Muscle of leg (tissue), 11 donors: ENCODE data around the gene COL25A1. TPM values are rescaled to one million over a fixed set of nuclear protein-coding genes. Genes with fewer than 3 reads are reported as not detected.
A peak's percentile ranks its signal among the peaks of the same experiment; 100 is the strongest.

Experiments
- DNase-seq: peaks from one replicate; pipeline ENCODE4 v3.0.0; 2013
- H3K27ac ChIP-seq: one replicate; pipeline ENCODE4 v1.5.1; 2013; ENCODE audit warnings: mild to moderate bottlenecking, low read length, control low read depth
- H3K27me3 ChIP-seq: one replicate; pipeline ENCODE4 v1.6.1; 2013; ENCODE audit warnings: low read length; ENCODE audit not compliant: control insufficient read depth, insufficient read depth
- H3K36me3 ChIP-seq: one replicate; pipeline ENCODE4 v1.6.1; 2013; ENCODE audit warnings: low read length; ENCODE audit not compliant: control insufficient read depth, insufficient read depth
- H3K4me1 ChIP-seq: one replicate; pipeline ENCODE4 v1.6.1; 2013; ENCODE audit warnings: low read length; ENCODE audit not compliant: control insufficient read depth, insufficient read depth
- H3K4me3 ChIP-seq: one replicate; pipeline ENCODE4 v1.5.1; 2013; ENCODE audit warnings: low read length, control low read depth
- H3K9me3 ChIP-seq: replicated peaks from 2 replicates; pipeline ENCODE4 v1.6.1; 2013; ENCODE audit warnings: low read depth, low read length; ENCODE audit not compliant: control insufficient read depth
- WGBS: methylation state at CpG from one replicate; pipeline ENCODE4 v1.1.5; 2013; ENCODE audit warnings: missing lambda C conversion rate; ENCODE audit not compliant: insufficient coverage; 5-methylcytosine and 5-hydroxymethylcytosine counted together
- polyA plus RNA-seq, 8 donors: library from polyadenylated mRNA; unstranded; fragments of 120-200 nt; gene quantifications; one replicate each; pipeline versions ENCODE4 v1.2.1 to v1.2.3, GENCODE V29; 2013; ENCODE audit warnings: inconsistent platforms in 1 of 8, low replicate concordance in 1 of 8; ENCODE audit not compliant: insufficient read length in 8 of 8, insufficient read depth in 1 of 8
- total RNA-seq: library from RNA; stranded (reverse); fragments of 120-200 nt; gene quantifications from one replicate; pipeline ENCODE4 v1.2.4, GENCODE V29; 2013

Gene COL25A1
- total and polyA plus RNA-seq, 9 donors = 4.5 to 9.7 (median 5.6) TPM

DNA sequence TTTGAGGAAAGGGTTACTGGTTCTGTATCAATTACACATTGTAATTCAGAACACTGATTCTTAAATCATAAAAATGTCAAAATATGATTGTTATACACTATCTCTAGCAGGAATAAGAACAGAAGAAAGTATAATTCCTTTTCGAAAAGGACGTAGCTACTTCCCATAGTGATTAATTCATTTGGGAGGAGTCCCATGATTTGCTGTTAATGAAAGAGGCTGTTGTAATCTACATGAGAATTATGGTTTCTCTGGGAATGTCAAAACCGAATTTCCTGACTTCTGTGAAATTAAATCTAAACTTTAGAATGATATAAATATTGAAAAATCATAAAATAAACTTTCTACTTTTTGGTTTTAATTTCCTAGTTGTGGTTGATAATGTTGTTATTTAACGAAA is 348.5 kb downstream of the COL25A1 start:
- Histone ChIP-seq H3K9me3 (no peaks in the 10 kb centered on the region), H3K27ac (no peak overlapping the region), H3K27me3 (no peaks in the 10 kb centered on the region), H3K4me3 (no peak overlapping the region), H3K36me3 (no peaks in the 10 kb centered on the region), H3K4me1 (peaks cover 2% of the 10 kb centered on the region)
- WGBS = no CpG with 5 or more reads among the region's 4 CpGs
- no peak for DNase-seq

DNA sequence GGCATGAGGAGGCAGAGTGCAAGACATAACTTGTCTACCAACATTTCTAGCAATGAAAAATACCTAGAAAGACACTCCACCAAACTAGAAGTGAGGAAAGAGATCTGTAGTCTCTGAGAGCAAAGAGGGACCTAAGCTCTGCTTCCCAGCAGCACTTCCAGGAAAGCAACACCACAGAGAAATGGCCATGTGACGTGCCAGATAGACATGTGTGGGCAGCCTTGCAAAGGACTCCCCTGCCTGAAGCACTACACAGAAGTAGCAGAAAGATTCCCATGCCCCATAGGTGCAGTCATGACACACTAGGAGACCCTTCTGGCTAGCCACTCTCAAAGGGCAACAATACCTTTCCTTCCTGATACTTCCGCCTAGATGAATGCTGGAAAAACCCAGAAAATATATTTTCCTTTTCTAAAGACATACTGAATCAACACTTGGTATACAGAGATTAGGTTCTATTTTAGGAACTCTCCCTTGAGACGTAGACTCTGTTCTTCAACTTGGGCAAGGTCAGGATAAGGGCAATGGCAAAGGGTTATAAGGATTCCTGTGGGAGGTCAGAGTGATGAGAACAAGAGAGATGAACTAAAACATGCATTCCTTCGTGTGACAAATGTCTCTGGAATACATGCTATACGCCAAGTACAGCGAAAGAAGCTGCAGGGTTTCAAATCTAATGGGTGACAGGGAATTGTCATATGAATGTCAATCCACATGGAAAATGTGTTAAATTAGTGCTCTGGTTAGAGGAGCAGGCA is 352.1 kb downstream of the COL25A1 start:
- Histone ChIP-seq H3K9me3 (no peaks in the 10 kb centered on the region), H3K27me3 (no peaks in the 10 kb centered on the region), H3K27ac (no peak overlapping the region), H3K36me3 (no peaks in the 10 kb centered on the region), H3K4me1 (peaks cover 2% of the 10 kb centered on the region), H3K4me3 (no peak overlapping the region)
- DNase-seq = no peak
- WGBS = 79% methylated on average over 5 of the region's 6 CpGs

GRCh38 chr4:108947526-108947925 is 354.9 kb downstream of the COL25A1 start:
- Histone ChIP-seq H3K36me3 (no peaks in the 10 kb centered on the region), H3K4me1 (peaks cover 2% of the 10 kb centered on the region), H3K27ac (no peak overlapping the region), H3K4me3 (no peak overlapping the region), H3K27me3 (no peaks in the 10 kb centered on the region), H3K9me3 (no peaks in the 10 kb centered on the region)
- DNase-seq = no peak

DNA sequence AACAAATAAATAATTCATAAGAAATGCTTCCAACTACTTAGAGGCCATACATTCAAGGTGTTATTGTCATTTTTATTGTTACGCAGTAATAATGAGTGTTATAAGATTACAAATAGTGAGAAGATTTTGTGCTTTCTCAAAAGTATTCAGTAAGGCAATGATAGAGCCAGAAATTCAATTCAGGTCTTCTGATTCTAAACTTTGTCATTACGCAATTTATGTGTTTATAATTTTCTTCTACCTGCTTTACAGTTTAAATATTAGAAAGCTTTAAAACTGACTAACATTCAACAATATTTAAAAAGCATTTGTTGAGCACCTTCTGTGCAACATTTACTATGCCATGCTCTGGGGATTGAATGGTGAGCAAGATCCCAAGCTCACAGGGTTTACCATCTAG is 356.2 kb downstream of the COL25A1 start:
- H3K4me3 ChIP-seq = no peak overlapping the region
- H3K9me3 ChIP-seq = no peaks in the 10 kb centered on the region
- H3K36me3 ChIP-seq = no peaks in the 10 kb centered on the region
- no peak for DNase-seq
- WGBS = no CpG with 5 or more reads among the region's 2 CpGs
- no peak overlapping the region for H3K27ac ChIP-seq
- H3K27me3 ChIP-seq = no peaks in the 10 kb centered on the region
- H3K4me1 ChIP-seq = peaks cover 6% of the 10 kb centered on the region

GRCh38 chr4:108943976-108944591 is 358.4 kb downstream of the COL25A1 start:
- peak; percentile 55 for DNase-seq
- Histone ChIP-seq H3K27ac (no peak overlapping the region), H3K27me3 (peaks cover 3% of the 10 kb centered on the region), H3K4me3 (no peak overlapping the region), H3K36me3 (no peaks in the 10 kb centered on the region), H3K4me1 (peaks cover 4% of the 10 kb centered on the region), H3K9me3 (no peaks in the 10 kb centered on the region)
- WGBS = no CpG with 5 or more reads among the region's 4 CpGs

- WGBS = no CpG with 5 or more reads among the region's 3 CpGs
- DNase-seq = no peak
- peaks cover 3% of the 10 kb centered on the region for H3K27me3 ChIP-seq
- H3K36me3 ChIP-seq = no peaks in the 10 kb centered on the region
- no peaks in the 10 kb centered on the region for H3K9me3 ChIP-seq
- H3K4me3 ChIP-seq = no peak overlapping the region
- H3K27ac ChIP-seq = no peak overlapping the region
- H3K4me1 ChIP-seq = peaks cover 4% of the 10 kb centered on the region
These were observed 359.1 kb downstream of the COL25A1 start for GRCh38 chr4:108943371-108943770.

DNA sequence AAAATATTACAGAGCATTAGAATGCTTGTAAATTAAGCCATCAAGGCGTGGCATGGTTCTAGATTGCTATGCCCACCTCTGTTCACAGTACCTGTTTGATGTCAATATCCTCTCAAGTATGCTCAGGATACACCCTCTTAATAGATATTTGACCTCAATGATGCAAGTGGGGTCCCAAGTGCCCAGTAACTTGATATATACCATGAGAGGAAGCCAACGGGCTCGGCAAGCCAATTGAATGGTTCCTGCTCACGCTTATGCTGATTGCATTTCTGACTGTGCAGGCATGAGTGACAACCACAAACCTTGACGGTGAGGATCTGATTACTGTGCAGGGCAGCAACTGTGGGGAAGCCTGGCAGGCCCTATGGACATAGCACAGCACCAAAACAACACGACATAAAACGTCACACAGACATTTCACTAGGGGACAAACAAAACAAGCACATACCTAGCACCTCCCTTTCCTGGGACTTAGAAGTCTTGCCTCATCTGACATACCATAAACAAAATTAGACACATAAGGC is 360.5 kb downstream of the COL25A1 start:
- Histone ChIP-seq H3K9me3 (no peaks in the 10 kb centered on the region), H3K4me1 (peaks cover 4% of the 10 kb centered on the region), H3K36me3 (no peaks in the 10 kb centered on the region), H3K27ac (no peak overlapping the region), H3K27me3 (peaks cover 3% of the 10 kb centered on the region), H3K4me3 (no peak overlapping the region)
- peak; percentile 46 for DNase-seq
- WGBS = 58% methylated on average over 7 of the region's 7 CpGs

DNA sequence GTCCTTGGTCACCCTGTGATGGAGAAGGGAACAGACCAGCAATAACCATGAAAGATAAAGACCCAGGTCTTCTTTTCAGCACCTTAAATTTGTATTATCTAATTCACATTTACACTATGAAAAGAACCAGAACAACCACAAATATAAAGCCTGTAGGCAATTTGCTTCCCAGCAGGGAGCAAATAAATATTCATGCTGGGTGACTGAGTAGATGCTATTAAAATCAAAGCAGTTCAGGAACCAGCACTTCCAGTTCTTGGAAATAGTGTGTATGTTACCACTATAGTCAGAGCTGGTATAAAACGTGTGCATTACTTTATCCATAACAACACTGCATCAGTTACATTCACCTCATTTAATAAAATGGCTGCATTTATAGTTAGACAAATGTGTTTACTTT is 361.8 kb downstream of the COL25A1 start:
- Histone ChIP-seq H3K27me3 (peaks cover 3% of the 10 kb centered on the region), H3K36me3 (no peaks in the 10 kb centered on the region), H3K4me3 (no peak overlapping the region), H3K4me1 (peaks cover 4% of the 10 kb centered on the region), H3K27ac (no peak overlapping the region), H3K9me3 (no peaks in the 10 kb centered on the region)
- WGBS = no CpG with 5 or more reads among the region's 1 CpG
- DNase-seq = no peak

- Histone ChIP-seq H3K27me3 (peaks cover 3% of the 10 kb centered on the region), H3K4me1 (peaks cover 4% of the 10 kb centered on the region), H3K9me3 (no peaks in the 10 kb centered on the region), H3K4me3 (no peak overlapping the region), H3K27ac (no peak overlapping the region), H3K36me3 (no peaks in the 10 kb centered on the region)
- DNase-seq = no peak
- WGBS = 75% methylated on average over 5 of the region's 5 CpGs
These were observed 362.3 kb downstream of the COL25A1 start for GRCh38 chr4:108940149-108940548.

DNA sequence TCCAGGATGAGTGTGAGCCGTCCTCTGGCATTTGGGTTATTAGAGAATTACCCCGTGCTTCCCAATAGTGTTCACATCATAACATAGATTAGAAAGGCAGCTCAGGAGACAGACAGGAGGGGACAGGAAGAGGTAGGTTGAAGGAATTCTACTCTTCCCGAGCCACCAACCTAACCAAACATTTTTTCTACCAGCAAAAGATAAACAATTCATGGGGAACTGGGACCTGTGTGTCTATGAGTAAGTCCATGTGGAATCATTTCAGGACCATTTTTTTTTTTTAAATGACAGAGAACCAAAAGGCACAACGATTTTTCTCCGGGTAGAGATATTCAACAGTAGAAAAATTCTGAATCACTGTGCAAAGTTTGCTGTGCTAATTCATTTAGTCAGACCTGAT is 365.4 kb downstream of the COL25A1 start:
- Histone ChIP-seq H3K9me3 (no peaks in the 10 kb centered on the region), H3K4me3 (no peak overlapping the region)
- WGBS = 75% methylated on average over 2 of the region's 5 CpGs

More for the DNA sequence above, 365.4 kb downstream of the COL25A1 start:
- peaks cover 4% of the 10 kb centered on the region for H3K4me1 ChIP-seq
- H3K27me3 ChIP-seq = peaks cover 3% of the 10 kb centered on the region
- no peaks in the 10 kb centered on the region for H3K36me3 ChIP-seq
- no peak for DNase-seq
- H3K27ac ChIP-seq = no peak overlapping the region
